K562 (cell line): ENCODE results near the gene MROH8. TPM values are rescaled to one million over a fixed set of nuclear protein-coding genes. Genes with fewer than 3 reads are reported as not detected.
A peak's percentile ranks its signal among the peaks of the same experiment; 100 is the strongest.

Source experiments
- BRF1 ChIP-seq: IDR thresholded peaks from 3 replicates; pipeline ENCODE4 v1.6.1; 2011; ENCODE audit warnings: borderline replicate concordance, mild to moderate bottlenecking; ENCODE audit not compliant: insufficient read length; ENCODE audit errors: extremely low read depth
- CC2D1A ChIP-seq: fragments of 450-650 bp; IDR thresholded peaks from 2 replicates; pipeline ENCODE4 v1.6.1; 2017; ENCODE audit warnings: mild to moderate bottlenecking
- CCAR2 ChIP-seq: fragments of 200-400 bp; formaldehyde crosslinking; IDR thresholded peaks from 2 replicates; pipeline ENCODE4 v1.6.1; 2017; ENCODE audit warnings: mild to moderate bottlenecking, low read depth, low read length
- EGR1 ChIP-seq: fragments of 450-650 bp; conservative IDR thresholded peaks from 2 replicates; pipeline ENCODE4 v1.6.1; 2017; ENCODE audit warnings: mild to moderate bottlenecking
- FOS ChIP-seq: IDR thresholded peaks from 3 replicates; pipeline ENCODE4 v1.6.1; 2011; ENCODE audit not compliant: insufficient read length; ENCODE audit errors: extremely low read depth
- FOXO4 ChIP-seq: fragments of 450-650 bp; formaldehyde crosslinking; IDR thresholded peaks from 2 replicates; pipeline ENCODE4 v1.4.0; 2020; ENCODE audit warnings: mild to moderate bottlenecking, moderate library complexity
- HOMEZ ChIP-seq: fragments of 250-450 bp; sonication (Bioruptor Pico); IDR thresholded peaks from 2 replicates; pipeline ENCODE4 v1.4.0; 2020; ENCODE audit warnings: mild to moderate bottlenecking, moderate library complexity
- KLF1 ChIP-seq: fragments of 450-650 bp; IDR thresholded peaks from 2 replicates; pipeline ENCODE4 v1.6.1; 2016; ENCODE audit warnings: missing genetic modification characterization, missing compliant biosample characterization
- MAFF ChIP-seq: IDR thresholded peaks from 2 replicates; pipeline ENCODE4 v1.6.1; 2012; ENCODE audit warnings: low read length, improper control_type of control experiment
- MCM2 ChIP-seq: fragments of 450-650 bp; IDR thresholded peaks from 2 replicates; pipeline ENCODE4 v1.6.1; 2017; ENCODE audit warnings: low read depth, mild to moderate bottlenecking
- NFE2 ChIP-seq: IDR thresholded peaks from 2 replicates; pipeline ENCODE4 v1.6.1; 2014; ENCODE audit warnings: antibody characterized with exemption, low read depth
- POLR2A ChIP-seq: fragments of 450-650 bp; conservative IDR thresholded peaks from 2 replicates; pipeline ENCODE4 v1.6.1; 2016
- RFX7 ChIP-seq: fragments of 250-450 bp; sonication (Bioruptor Pico); IDR thresholded peaks from 2 replicates; pipeline ENCODE4 v1.5.1; 2021; ENCODE audit warnings: mild to moderate bottlenecking
- TRIM28 ChIP-seq: fragments of 450-650 bp; IDR thresholded peaks from 2 replicates; pipeline ENCODE4 v1.6.1; 2017
- TSC22D4 ChIP-seq: fragments of 450-650 bp; IDR thresholded peaks from 2 replicates; pipeline ENCODE4 v1.6.1; 2016; ENCODE audit warnings: missing genetic modification characterization, missing biosample characterization, control low read depth
- U2AF2 ChIP-seq: fragments of 200-400 bp; formaldehyde crosslinking; optimal IDR thresholded peaks from 2 replicates; pipeline ENCODE3; 2017; ENCODE audit warnings: low read depth, mild to moderate bottlenecking, low read length
- YY1 ChIP-seq, 3 experiments: IDR thresholded peaks; 2 replicates each; pipeline ENCODE4 v1.6.1; 2011; ENCODE audit warnings: low read length in 2 of 3, mild to moderate bottlenecking in 2 of 3, moderate library complexity in 2 of 3, borderline replicate concordance in 1 of 3, control low read depth in 1 of 3, low read depth in 1 of 3; ENCODE audit not compliant: insufficient read depth in 3 of 3, insufficient replicate concordance in 2 of 3, control insufficient read depth in 1 of 3, insufficient read length in 1 of 3; ENCODE audit errors: extremely low read depth in 1 of 3
- ZBTB12 ChIP-seq: fragments of 250-450 bp; sonication (Bioruptor Pico); IDR thresholded peaks from 2 replicates; pipeline ENCODE4 v1.4.0; 2020
- ZBTB26 ChIP-seq: fragments of 450-650 bp; formaldehyde crosslinking; IDR thresholded peaks from 2 replicates; pipeline ENCODE4 v1.4.0; 2022; ENCODE audit warnings: missing genetic modification characterization
- ZBTB43 ChIP-seq: sonication (generic); formaldehyde crosslinking; IDR thresholded peaks from 2 replicates; pipeline ENCODE4 v1.8.0; 2023; ENCODE audit warnings: mild to moderate bottlenecking, missing genetic modification reagents
- ZNF311 ChIP-seq: fragments of 250-450 bp; sonication (Bioruptor Pico); IDR thresholded peaks from 2 replicates; pipeline ENCODE4 v1.4.0; 2020; ENCODE audit warnings: mild to moderate bottlenecking, moderate library complexity
- ZNF324 ChIP-seq: fragments of 250-450 bp; sonication (Bioruptor Pico); IDR thresholded peaks from 2 replicates; pipeline ENCODE4 v1.4.0; 2020; ENCODE audit warnings: mild to moderate bottlenecking
- ZZZ3 ChIP-seq: fragments of 450-650 bp; IDR thresholded peaks from 2 replicates; pipeline ENCODE4 v1.6.1; 2016; ENCODE audit warnings: antibody characterized with exemption, mild to moderate bottlenecking, moderate library complexity
- polyA plus RNA-seq, 8 experiments: library from polyadenylated mRNA; depleted of rRNA in 4 of 8; stranded (reverse) in 5 of 8; unstranded in 3 of 8; fragments of >200 nt; fragmentation: Nextera tagmentation in 2 of 8; fragmentation: Illumina TruSeq in 1 of 8; extraction: Ambion mirVana in 2 of 8; extraction: Trizol in 1 of 8; gene quantifications; 2 replicates each; pipeline versions ENCODE4 v1.2.1 to v1.2.3, GENCODE V29; 2011 to 2014; ENCODE audit warnings: inconsistent platforms in 1 of 8, missing spikeins in 1 of 8
- total RNA-seq, 7 experiments: library from RNA; depleted of rRNA in 6 of 7; stranded (reverse); fragments of >200 nt in 6 of 7; fragmentation: Illumina TruSeq in 2 of 7; extraction: Trizol in 2 of 7; gene quantifications; 2 replicates each; pipeline versions ENCODE4 v1.2.1 to v1.2.3, GENCODE V29; 2011 to 2021; ENCODE audit warnings: low replicate concordance in 1 of 7

The MROH8 gene
- total and polyA plus RNA-seq, 9 of the 15 experiments (the other 6 are each of a cell fraction or from before 2014, with no cell fraction given), result 0.21 to 1.5 (median 0.78) TPM

GRCh38 chr20:37095599-37096414 is 83.5 kb downstream of the MROH8 start, which contains the start of gene RBL1 (continued):
- no peak for TF ChIP-seq TSC22D4 (tag)
- TF ChIP-seq BRF1, result no peak
- no peak for TF ChIP-seq MAFF
- no peak for TF ChIP-seq MCM2
- TF ChIP-seq POLR2A, result peak; percentile 91
- peak; percentile 73 for TF ChIP-seq ZNF311
- TF ChIP-seq FOS, result no peak
- TF ChIP-seq ZBTB43, result no peak; the same call in 1 of the 2 replicates
- peak; percentile 98 for TF ChIP-seq ZZZ3
- TF ChIP-seq YY1 (IDR thresholded peaks at IDR 0.05; ENCODE audit: borderline replicate concordance in 1 of 3, control insufficient read depth in 1 of 3, extremely low read depth in 1 of 3, insufficient read depth in 3 of 3, insufficient read length in 1 of 3, insufficient replicate concordance in 2 of 3, low read depth in 1 of 3, low read length in 2 of 3), result peak in 2 of 3 experiments; percentile 45 to 53
- TF ChIP-seq ZNF324 (CRISPR knock-in tag), result no peak
- no peak; the same call in 1 of the 2 replicates for TF ChIP-seq ZBTB26 (CRISPR knock-in tag)
- peak; percentile 69 for TF ChIP-seq EGR1
- no peak for TF ChIP-seq U2AF2
- no peak for TF ChIP-seq RFX7 (CRISPR knock-in tag)
- TF ChIP-seq FOXO4 (CRISPR knock-in tag), result no peak
- TF ChIP-seq HOMEZ (CRISPR knock-in tag), result no peak
- TF ChIP-seq CC2D1A, result peak; percentile 65; the same call in 1 of the 2 replicates
- TF ChIP-seq ZBTB12 (CRISPR knock-in tag), result peak; percentile 68; the same call in 1 of the 2 replicates
- no peak for TF ChIP-seq NFE2
- 0 out of 2 replicates have a peak, but pooled peaks have one; percentile 82 for TF ChIP-seq CCAR2
- peak; percentile 92 for TF ChIP-seq TRIM28
- TF ChIP-seq KLF1 (tag), result no peak
